Spleen (tissue), 11 donors: ENCODE measurements around the gene C16orf86. TPM values are rescaled to one million over a fixed set of nuclear protein-coding genes. Genes with fewer than 3 reads are reported as not detected.

Experiments
- DNase-seq: peaks from one replicate; pipeline ENCODE4 v3.0.0-alpha.2; 2020
- H3K27ac ChIP-seq, 8 donors: fragments of 200-600 bp; sonication (generic) in 7 of 8; 1 replicate in 4 of 8; 2 replicates in 4 of 8; pipeline versions ENCODE4 v1.5.0 to v1.8.0; 2016 to 2021; ENCODE audit warnings: inconsistent platforms in 4 of 8, mild to moderate bottlenecking in 4 of 8, moderate library complexity in 1 of 8
- H3K27me3 ChIP-seq, 7 donors: fragments of 200-600 bp; sonication (generic) in 6 of 7; replicated peaks in 1 of 7; 1 replicate in 4 of 7; 2 replicates in 3 of 7; pipeline versions ENCODE4 v1.5.0 to v1.8.0; 2016 to 2021; ENCODE audit warnings: inconsistent platforms in 3 of 7, mild to moderate bottlenecking in 1 of 7
- H3K36me3 ChIP-seq, 6 donors: fragments of 200-600 bp; sonication (generic) in 5 of 6; 1 replicate in 4 of 6; 2 replicates in 2 of 6; pipeline versions ENCODE4 v1.5.0 to v1.8.0; 2016 to 2021; ENCODE audit warnings: inconsistent platforms in 2 of 6
- H3K4me1 ChIP-seq, 6 donors: fragments of 200-600 bp; sonication (generic) in 5 of 6; 1 replicate in 3 of 6; 2 replicates in 3 of 6; pipeline versions ENCODE4 v1.5.0 to v1.8.0; 2016 to 2021; ENCODE audit warnings: inconsistent platforms in 3 of 6
- H3K4me3 ChIP-seq, 8 donors: fragments of 200-600 bp; sonication (generic) in 7 of 8; 1 replicate in 4 of 8; 2 replicates in 4 of 8; pipeline versions ENCODE4 v1.5.0 to v1.8.0; 2016 to 2021; ENCODE audit warnings: inconsistent platforms in 4 of 8, mild to moderate bottlenecking in 4 of 8, moderate library complexity in 2 of 8
- H3K9me3 ChIP-seq, 8 donors: fragments of 200-600 bp; sonication (generic) in 7 of 8; 1 replicate in 4 of 8; 2 replicates in 4 of 8; pipeline versions ENCODE4 v1.5.0 to v1.8.0; 2016 to 2021; ENCODE audit warnings: inconsistent platforms in 4 of 8
- POLR2A ChIP-seq, 3 donors: fragments of 450-650 bp; IDR thresholded peaks; one replicate each; pipeline ENCODE4 v1.5.1; 2017; ENCODE audit warnings: antibody characterized with exemption in 3 of 3, mild to moderate bottlenecking in 1 of 3
- POLR2AphosphoS5 ChIP-seq, 3 donors: sonication (generic); formaldehyde crosslinking; IDR thresholded peaks; one replicate each; pipeline ENCODE4 v1.5.1; 2017; ENCODE audit warnings: antibody characterized with exemption in 3 of 3
- WGBS, 5 donors: extraction: QIAGEN DNeasy Blood & Tissue Kit in 3 of 5; methylation state at CpG; one replicate each; pipeline versions ENCODE4 v1.1.5 to v1.1.7; 2013 to 2018; 5-methylcytosine and 5-hydroxymethylcytosine counted together
- intact Hi-C: fragments of 100-400 bp; cut with DNase I; formaldehyde crosslinking; loops from one replicate; pipeline ENCODE4 v1.15.0; 2023; ENCODE audit warnings: low total_unique reads
- polyA plus RNA-seq, 3 donors: library from polyadenylated mRNA; stranded (reverse); fragments of 200-250 nt; gene quantifications; one replicate each; pipeline ENCODE4 v1.2.1, GENCODE V29; 2013
- total RNA-seq, 7 donors: library from RNA; depleted of rRNA in 3 of 7; stranded (reverse); fragments of >200 nt in 3 of 7; fragmentation: NEBNext Ultra II Directional in 4 of 7; extraction: Animal tissue kit (Norgen Biotek cat#: 25700) in 4 of 7; gene quantifications; one replicate each; pipeline versions ENCODE4 v1.1.0 to v1.2.1, GENCODE V29; 2016 to 2021
- TF ChIP-seq, protein P1 (sequence below), 11 experiments: fragments of 200-600 bp in 7 of 11; fragments of 450-650 bp in 4 of 11; sonication (generic) in 4 of 11; IDR thresholded peaks in 8 of 11; conservative IDR thresholded peaks in 3 of 11; 1 replicate in 7 of 11; 2 replicates in 4 of 11; pipeline versions ENCODE4 v1.4.0 to v1.8.0; 2016 to 2021; ENCODE audit warnings: antibody characterized with exemption in 11 of 11, inconsistent platforms in 4 of 11, mild to moderate bottlenecking in 1 of 11
- donor health status: healthy with polysubstance abuse.
- donor health status: DM: no; HTN: no; CAD: no; lungs with moderate emphysema.
- donor health status: DM: no; HTN: no; CAD: no.
- donor health status: Bipolar disorder and iron deficiency.
- donor health status: healthy.
- donor health status: DM: no; HTN: no; CAD: no.
- donor health status: DM: yes; HTN: yes; CAD: no.

C16orf86 gene
- total and polyA plus RNA-seq, 10 donors: 5.2 to 17.3 (median 8.9) TPM

DNA sequence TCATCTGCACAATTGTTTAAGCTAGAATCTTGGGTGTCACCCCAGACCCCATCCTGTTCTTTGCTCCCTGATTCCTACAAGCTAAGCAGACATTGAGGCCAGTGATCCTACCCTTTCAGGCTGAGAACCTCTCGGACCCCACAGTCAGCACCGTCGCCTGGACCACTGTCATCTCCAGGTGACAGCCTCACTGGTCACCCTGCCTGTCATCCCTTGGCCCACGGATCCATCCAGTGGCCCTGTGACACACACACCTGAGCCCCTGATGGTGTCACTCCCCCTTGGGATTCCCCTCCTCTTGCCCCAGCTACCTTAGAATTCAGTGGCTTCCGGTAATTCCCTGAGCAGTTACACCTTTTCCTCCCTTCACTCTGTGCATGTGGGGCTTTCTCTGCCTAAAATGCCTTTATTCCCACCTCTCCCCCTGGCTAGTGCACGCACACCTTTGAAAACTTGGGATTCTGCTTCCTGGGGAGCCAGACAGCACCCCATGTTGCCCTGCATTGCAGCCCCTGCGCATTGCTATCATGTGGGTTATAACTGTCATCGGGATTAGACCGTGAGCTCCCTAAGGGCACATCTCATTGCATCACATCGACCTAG is 3.0 kb downstream of the C16orf86 start:
- peaks cover 41 to 94% (median 76%) of the 10 kb centered on the region in 6 donors for H3K4me1 ChIP-seq
- peak overlapping the region in 6 of 8 donors; percentile 20 to 95 (median 90) for H3K27ac ChIP-seq
- H3K4me3 ChIP-seq: no peak overlapping the region
- no peaks in the 10 kb centered on the region for H3K9me3 ChIP-seq
- 86 to 93% (median 91%) methylated on average over 10 of the region's 10 CpGs for WGBS, 5 donors
- TF ChIP-seq, protein P1, sequence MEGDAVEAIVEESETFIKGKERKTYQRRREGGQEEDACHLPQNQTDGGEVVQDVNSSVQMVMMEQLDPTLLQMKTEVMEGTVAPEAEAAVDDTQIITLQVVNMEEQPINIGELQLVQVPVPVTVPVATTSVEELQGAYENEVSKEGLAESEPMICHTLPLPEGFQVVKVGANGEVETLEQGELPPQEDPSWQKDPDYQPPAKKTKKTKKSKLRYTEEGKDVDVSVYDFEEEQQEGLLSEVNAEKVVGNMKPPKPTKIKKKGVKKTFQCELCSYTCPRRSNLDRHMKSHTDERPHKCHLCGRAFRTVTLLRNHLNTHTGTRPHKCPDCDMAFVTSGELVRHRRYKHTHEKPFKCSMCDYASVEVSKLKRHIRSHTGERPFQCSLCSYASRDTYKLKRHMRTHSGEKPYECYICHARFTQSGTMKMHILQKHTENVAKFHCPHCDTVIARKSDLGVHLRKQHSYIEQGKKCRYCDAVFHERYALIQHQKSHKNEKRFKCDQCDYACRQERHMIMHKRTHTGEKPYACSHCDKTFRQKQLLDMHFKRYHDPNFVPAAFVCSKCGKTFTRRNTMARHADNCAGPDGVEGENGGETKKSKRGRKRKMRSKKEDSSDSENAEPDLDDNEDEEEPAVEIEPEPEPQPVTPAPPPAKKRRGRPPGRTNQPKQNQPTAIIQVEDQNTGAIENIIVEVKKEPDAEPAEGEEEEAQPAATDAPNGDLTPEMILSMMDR (IDR thresholded peaks at IDR 0.05 in 8 of 11, conservative IDR thresholded peaks at IDR 0.05 in 3 of 11): no peak
- no peak for TF ChIP-seq POLR2A (IDR thresholded peaks at IDR 0.05)
- no peak for TF ChIP-seq POLR2AphosphoS5 (IDR thresholded peaks at IDR 0.05)
- H3K36me3 ChIP-seq: peaks cover 0 to 4% (median 0%) of the 10 kb centered on the region in 6 donors
- DNase-seq: no peak
- no peaks in the 10 kb centered on the region for H3K27me3 ChIP-seq
- intact Hi-C loops: loop anchor here (5.0 to 10.0 kb wide), 2 partner anchors 48 to 255 kb away; partner anchors contain the start of gene GFOD2

DNA sequence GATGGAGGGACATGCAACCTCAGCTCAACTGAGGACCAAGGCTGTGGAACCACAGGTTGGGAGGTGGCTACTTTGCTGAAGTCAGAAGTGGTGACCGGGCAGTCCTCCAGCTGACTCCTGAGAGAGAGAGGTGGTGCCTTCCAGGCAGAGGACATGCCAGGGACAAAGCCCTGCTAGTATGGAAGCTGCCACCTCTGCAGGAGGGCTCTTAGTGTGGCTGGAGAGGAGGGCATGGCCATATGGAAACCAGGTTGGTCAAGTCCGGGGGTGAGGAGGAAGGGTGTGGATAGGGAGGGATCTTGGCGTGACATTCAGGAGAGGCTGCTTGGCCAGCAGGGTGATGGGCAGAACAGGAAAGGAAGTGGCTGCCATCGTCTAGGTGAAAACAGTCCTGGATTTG is 5.7 kb downstream of the C16orf86 start:
- Histone ChIP-seq H3K9me3 (no peaks in the 10 kb centered on the region), H3K4me1 (peaks cover 32 to 95% (median 81%) of the 10 kb centered on the region in 6 donors), H3K4me3 (peak overlapping the region in 1 of 8 donors; percentile 13), H3K27ac (peak overlapping the region in 7 of 8 donors; percentile 62 to 94 (median 83)), H3K36me3 (peaks cover 0 to 19% (median 7%) of the 10 kb centered on the region in 6 donors), H3K27me3 (no peaks in the 10 kb centered on the region)
- peak; percentile 79 for DNase-seq
- TF ChIP-seq POLR2AphosphoS5 (IDR thresholded peaks at IDR 0.05) (peak in 1 of 3 donors; percentile 31), POLR2A (IDR thresholded peaks at IDR 0.05) (no peak)
- WGBS, 5 donors: 37 to 63% (median 38%) methylated on average over 4 of the region's 4 CpGs
- intact Hi-C loops: loop anchor here (5.0 to 10.0 kb wide), 2 partner anchors 45 to 252 kb away; partner anchors contain the start of gene GFOD2

- peaks cover 0 to 26% (median 7%) of the 10 kb centered on the region in 6 donors for H3K36me3 ChIP-seq
- peaks cover 25 to 95% (median 78%) of the 10 kb centered on the region in 6 donors for H3K4me1 ChIP-seq
- H3K27ac ChIP-seq: peak overlapping the region; percentile 31 to 94 (median 82)
- 43 to 57% (median 48%) methylated on average over 8 to 13 of the region's 13 CpGs for WGBS, 5 donors
- peak overlapping the region in 1 of 8 donors; percentile 27 for H3K4me3 ChIP-seq
- H3K27me3 ChIP-seq: no peaks in the 10 kb centered on the region
- DNase-seq: peak; percentile 91
- intact Hi-C loops: loop anchor here (5.0 to 10.0 kb wide), 2 partner anchors 44 to 252 kb away; partner anchors contain the start of gene GFOD2
- no peaks in the 10 kb centered on the region for H3K9me3 ChIP-seq
- TF ChIP-seq, protein P1 (IDR thresholded peaks at IDR 0.05 in 8 of 11, conservative IDR thresholded peaks at IDR 0.05 in 3 of 11): peak; percentile 58 to 90 (median 80)
- TF ChIP-seq POLR2AphosphoS5 (IDR thresholded peaks at IDR 0.05) (peak in 2 of 3 donors; percentile 38 to 53), POLR2A (IDR thresholded peaks at IDR 0.05) (no peak)
These were observed 6.4 kb downstream of the C16orf86 start for GRCh38 chr16:67672739-67673662.

- Histone ChIP-seq H3K9me3 (no peaks in the 10 kb centered on the region), H3K27me3 (no peaks in the 10 kb centered on the region), H3K4me3 (peak overlapping the region in 1 of 8 donors; percentile 27), H3K27ac (peak overlapping the region; percentile 31 to 94 (median 82)), H3K4me1 (peaks cover 18 to 90% (median 69%) of the 10 kb centered on the region in 6 donors), H3K36me3 (peaks cover 0 to 27% (median 7%) of the 10 kb centered on the region in 6 donors)
- no peak for TF ChIP-seq POLR2A (IDR thresholded peaks at IDR 0.05)
- TF ChIP-seq POLR2AphosphoS5 (IDR thresholded peaks at IDR 0.05): peak; percentile 30 to 90 (median 47)
- 35 to 44% (median 37%) methylated on average over 20 to 21 of the region's 21 CpGs for WGBS, 5 donors
- intact Hi-C loops: loop anchor here (5.0 to 10.0 kb wide), 2 partner anchors 43 to 251 kb away; partner anchors contain the start of gene GFOD2
- DNase-seq: peak; percentile 89
These were observed 7.3 kb downstream of the C16orf86 start for GRCh38 chr16:67673712-67674580.
